Mammary epithelial cell (primary cell): ENCODE measurements around the gene TRIM73.
"Not testable (repeated sequence)": the region's sequence is repeated elsewhere in the genome, so short reads cannot be mapped to it uniquely, and the experiment has no call there.

Experiments used
- EZH2 ChIP-seq: IDR thresholded peaks from 2 replicates; pipeline ENCODE4 v1.6.1; 2012; ENCODE audit warnings: low read length, inconsistent platforms, borderline replicate concordance
- TF ChIP-seq, protein P1 (sequence below), 2 donors: IDR thresholded peaks in 1 of 2; conservative IDR thresholded peaks in 1 of 2; 2 replicates each; pipeline ENCODE4 v1.5.1; 2011 to 2012; ENCODE audit warnings: inconsistent platforms in 2 of 2, low read length in 2 of 2, mild to moderate bottlenecking in 2 of 2, control low read depth in 1 of 2, low read depth in 1 of 2; ENCODE audit not compliant: insufficient read depth in 1 of 2; ENCODE audit errors: extremely low read depth in 1 of 2

DNA sequence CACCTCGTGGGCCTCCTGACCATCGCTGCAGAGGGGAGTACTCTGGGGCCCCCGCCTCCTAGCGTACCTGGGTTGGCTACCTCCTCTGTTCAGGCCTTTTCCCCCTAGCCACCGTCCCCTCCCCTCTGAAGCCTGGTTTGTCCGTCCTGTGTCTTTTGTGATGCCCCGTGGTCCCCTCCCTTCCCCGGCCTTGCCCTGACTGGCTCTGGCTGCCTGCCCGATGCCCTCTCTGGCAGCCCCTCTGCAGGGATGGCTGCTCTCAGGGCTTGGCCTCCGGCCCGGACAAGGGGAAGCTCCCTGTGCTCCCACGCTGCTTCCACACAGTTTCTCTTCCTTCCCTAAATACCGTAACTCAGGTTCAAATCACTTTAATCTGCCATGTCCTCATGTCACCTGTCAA is 24.3 kb downstream of the TRIM73 start:
- TF ChIP-seq EZH2, result not testable (repeated sequence)
- TF ChIP-seq, protein P1, sequence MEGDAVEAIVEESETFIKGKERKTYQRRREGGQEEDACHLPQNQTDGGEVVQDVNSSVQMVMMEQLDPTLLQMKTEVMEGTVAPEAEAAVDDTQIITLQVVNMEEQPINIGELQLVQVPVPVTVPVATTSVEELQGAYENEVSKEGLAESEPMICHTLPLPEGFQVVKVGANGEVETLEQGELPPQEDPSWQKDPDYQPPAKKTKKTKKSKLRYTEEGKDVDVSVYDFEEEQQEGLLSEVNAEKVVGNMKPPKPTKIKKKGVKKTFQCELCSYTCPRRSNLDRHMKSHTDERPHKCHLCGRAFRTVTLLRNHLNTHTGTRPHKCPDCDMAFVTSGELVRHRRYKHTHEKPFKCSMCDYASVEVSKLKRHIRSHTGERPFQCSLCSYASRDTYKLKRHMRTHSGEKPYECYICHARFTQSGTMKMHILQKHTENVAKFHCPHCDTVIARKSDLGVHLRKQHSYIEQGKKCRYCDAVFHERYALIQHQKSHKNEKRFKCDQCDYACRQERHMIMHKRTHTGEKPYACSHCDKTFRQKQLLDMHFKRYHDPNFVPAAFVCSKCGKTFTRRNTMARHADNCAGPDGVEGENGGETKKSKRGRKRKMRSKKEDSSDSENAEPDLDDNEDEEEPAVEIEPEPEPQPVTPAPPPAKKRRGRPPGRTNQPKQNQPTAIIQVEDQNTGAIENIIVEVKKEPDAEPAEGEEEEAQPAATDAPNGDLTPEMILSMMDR (conservative IDR thresholded peaks at IDR 0.05 in 1 of 2, IDR thresholded peaks at IDR 0.05 in 1 of 2; ENCODE audit: extremely low read depth in 1 of 2, insufficient read depth in 1 of 2, low read depth in 1 of 2, low read length in 2 of 2), result not testable (repeated sequence)
